GM12864 (cell line): ENCODE measurements around the gene MRPL36.

Experiments used
- DNase-seq: peaks from one replicate; pipeline ENCODE4 v3.0.0-alpha.2; 2011; ENCODE audit warnings: low read depth
- H3K4me3 ChIP-seq: 2 replicates; pipeline ENCODE4 v1.5.1; 2011; ENCODE audit warnings: mild to moderate bottlenecking, low read depth, low read length, control low read depth
- TF ChIP-seq, protein P1 (sequence below): IDR thresholded peaks from 2 replicates; pipeline ENCODE4 v1.5.1; 2011; ENCODE audit warnings: low read depth, mild to moderate bottlenecking, moderate library complexity, low read length, control low read depth, inconsistent platforms; ENCODE audit errors: missing control alignments

The MRPL36 gene

DNA sequence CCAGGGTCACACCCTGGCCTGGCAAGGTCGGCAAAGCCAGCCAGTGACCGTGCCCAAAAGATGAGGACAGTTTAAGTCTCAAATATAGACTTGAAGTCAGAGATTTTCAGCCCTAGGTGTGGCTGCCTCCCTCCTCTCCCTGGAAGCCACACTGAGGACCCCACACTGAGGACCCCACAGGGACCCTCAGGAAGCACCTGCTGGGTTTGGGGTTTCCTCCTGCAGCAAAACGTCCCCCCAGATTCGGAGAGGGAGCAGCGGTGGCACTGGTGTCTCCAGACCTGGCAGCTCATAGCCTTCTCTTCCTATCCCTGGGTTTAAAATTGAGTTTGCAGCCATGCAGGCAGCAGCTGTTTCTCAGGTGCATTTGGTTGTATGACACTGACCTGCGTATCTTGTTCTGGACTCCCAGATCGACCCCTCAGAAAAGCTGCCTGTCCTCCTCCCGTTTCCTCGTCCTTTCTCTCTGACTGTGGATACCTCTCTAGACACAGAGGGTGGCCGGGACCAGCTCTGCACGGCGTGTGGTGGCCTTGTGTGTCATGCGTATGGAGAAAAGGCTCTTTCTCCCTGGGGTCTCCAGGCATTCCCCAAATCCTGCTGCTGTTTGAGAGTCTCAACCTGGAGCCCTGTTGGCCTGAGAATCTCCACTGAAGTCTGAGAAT, 36.6 kb downstream of the MRPL36 start:
- H3K4me3 ChIP-seq: no peak overlapping the region
- no peak for DNase-seq
- TF ChIP-seq, protein P1, sequence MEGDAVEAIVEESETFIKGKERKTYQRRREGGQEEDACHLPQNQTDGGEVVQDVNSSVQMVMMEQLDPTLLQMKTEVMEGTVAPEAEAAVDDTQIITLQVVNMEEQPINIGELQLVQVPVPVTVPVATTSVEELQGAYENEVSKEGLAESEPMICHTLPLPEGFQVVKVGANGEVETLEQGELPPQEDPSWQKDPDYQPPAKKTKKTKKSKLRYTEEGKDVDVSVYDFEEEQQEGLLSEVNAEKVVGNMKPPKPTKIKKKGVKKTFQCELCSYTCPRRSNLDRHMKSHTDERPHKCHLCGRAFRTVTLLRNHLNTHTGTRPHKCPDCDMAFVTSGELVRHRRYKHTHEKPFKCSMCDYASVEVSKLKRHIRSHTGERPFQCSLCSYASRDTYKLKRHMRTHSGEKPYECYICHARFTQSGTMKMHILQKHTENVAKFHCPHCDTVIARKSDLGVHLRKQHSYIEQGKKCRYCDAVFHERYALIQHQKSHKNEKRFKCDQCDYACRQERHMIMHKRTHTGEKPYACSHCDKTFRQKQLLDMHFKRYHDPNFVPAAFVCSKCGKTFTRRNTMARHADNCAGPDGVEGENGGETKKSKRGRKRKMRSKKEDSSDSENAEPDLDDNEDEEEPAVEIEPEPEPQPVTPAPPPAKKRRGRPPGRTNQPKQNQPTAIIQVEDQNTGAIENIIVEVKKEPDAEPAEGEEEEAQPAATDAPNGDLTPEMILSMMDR: no peak

DNA sequence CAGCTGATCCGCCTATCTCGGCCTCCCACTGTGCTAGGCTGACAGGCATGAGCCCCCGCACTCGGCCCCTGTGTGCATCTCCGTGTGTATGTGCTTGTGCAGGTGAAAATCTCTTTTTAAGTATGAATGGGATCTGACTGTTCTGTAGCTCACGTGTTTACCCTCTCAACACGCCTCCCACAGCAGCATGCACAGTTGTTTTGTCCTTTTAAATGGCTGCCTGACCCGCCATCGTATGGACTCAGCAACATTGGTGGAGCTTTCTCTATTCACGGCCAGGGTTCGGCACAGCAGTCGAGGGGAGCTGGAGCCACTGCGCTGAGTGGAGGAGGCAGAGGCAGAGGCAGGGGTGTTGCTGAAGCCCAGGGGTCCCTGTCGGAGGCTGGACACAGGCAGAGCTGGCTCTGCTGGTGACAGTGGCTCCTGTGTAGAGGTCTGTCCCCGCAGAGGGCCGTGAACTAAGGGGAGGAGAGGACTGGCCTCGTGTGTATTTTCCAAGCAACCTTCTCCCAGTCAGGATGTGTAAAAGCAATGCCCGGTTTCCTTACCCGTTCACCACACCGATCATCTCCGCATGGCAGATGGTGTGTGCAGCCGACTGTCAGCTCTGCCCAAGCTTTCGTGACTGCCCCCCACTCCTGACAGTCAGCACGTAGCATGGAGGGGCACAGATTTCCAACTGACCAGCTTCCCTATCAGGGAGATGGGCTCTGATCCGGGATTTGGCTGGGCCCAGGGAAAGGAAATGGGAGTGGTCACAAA, 37.3 kb downstream of the MRPL36 start:
- DNase-seq: no peak
- TF ChIP-seq, protein P1: no peak

DNA sequence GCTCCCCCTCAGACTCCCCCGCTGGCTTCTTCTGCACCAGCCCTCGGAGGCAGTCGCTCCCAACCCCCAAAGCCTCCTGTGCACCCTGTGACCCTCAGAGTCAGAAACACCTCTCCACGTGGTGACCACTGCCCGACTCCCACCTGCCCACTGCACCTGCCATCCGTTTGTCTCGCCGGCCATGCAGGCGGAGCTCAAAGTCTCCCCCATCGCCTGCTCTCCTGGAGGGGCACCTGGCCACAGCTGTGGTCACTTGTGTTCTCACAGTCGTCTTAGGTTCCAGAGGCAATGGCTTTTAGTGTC, 38.2 kb downstream of the MRPL36 start:
- TF ChIP-seq, protein P1: no peak
- no peak for DNase-seq
- no peak overlapping the region for H3K4me3 ChIP-seq

More for the DNA sequence above, 37.3 kb downstream of the MRPL36 start:
- H3K4me3 ChIP-seq: no peak overlapping the region

DNA sequence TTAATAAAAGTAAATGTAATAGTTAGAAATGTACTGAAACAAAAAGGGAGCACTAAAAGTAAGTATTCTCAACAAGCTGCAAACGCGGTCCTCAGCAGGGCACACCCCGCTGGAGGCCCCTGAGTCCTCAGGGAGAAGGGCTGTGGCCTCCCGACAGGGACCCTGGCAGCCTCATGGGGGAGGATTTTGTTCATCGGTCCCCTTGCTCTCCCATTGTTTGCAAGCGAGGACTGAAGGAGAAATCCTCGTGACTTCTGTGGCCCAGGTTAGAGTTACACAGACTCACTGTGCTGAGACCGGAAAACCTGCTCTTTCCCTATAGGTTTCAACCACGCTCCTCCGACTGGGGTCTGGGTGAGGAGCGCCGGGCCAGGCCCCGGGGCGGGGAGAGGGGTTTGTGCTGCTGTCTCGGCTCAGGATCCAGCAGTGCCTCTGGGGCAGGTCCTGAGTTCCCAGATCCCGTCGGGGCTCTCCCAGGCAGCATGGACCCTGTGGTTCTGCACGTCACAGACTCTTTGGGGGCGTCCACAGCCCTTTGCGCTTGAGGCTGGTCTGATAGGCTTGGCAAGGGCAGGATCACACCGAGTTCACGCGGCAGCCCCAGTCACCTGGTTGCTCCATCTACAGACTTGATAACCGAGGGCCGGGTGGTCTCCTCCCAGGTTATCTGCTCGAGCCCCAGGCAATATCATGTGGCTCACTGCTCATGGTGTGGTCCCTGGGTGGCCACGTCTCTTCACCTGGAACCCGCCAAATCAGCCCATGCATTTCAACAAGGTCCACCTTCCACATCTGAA, 38.8 kb downstream of the MRPL36 start:
- TF ChIP-seq, protein P1: no peak
- no peak for DNase-seq
- H3K4me3 ChIP-seq: no peak overlapping the region

DNA sequence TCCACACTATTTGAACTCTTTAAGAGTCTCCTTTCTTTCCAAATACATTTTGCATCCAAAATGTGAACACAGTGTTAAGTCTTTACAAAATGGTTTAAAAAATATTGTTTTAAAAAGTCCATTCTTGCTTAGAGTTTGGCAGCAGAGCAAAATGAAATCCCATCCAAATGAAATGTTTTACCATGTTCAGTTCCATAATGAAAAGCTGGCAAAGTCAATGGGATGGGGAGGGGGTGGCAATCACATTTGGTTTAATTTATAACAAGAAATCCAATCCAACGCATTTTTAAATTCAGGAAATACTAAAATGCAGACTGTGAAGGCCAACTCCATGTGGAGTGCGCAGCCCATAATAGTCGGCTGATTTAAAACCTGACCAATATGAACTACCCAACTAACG, 39.4 kb downstream of the MRPL36 start:
- H3K4me3 ChIP-seq: no peak overlapping the region
- TF ChIP-seq, protein P1: no peak
- no peak for DNase-seq

DNA sequence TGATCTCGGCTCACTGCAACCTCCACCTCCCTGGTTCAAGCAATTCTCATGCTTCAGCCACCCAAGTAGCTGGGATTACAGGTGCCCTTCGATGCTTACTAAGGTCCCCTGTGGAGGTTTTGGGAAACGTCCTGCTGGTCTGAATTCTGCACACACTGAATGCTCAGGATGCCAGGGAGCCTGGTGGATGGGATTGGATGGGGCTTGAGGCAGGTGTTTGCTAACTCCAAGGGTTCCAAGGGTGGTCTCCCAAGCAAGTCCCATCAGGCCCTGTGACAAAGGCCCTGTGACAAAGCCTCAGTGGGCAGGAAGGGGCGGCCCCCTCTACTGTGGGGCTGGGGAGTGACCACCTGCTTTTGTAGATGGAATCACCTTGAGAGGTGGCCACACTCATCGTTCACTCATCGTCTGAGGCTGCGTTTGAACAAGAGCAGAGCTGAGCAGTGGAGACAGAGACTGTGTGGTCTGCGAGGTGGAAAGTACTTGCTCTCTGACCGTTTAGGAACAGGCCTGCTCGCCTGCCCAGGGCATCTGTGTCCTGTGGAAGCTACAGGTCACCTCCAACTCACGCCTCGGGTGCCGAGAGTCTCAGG, 40.2 kb downstream of the MRPL36 start:
- no peak overlapping the region for H3K4me3 ChIP-seq
- DNase-seq: no peak
- TF ChIP-seq, protein P1: no peak
